HCT116 (cell line): Measurements from ENCODE around the gene TMEM132D. TPM values are rescaled to one million over a fixed set of nuclear protein-coding genes. Genes with fewer than 3 reads are reported as not detected.

ENCODE experiments used
- ATAC-seq: fragments of 200-7000 bp; cut with Tn5 transposase; 2 replicates; pipeline ENCODE4 v1.9.1; 2020; ENCODE audit warnings: mild to moderate bottlenecking, moderate library complexity
- BruUV-seq: library from RNA; stranded (reverse); fragments of 400-500 nt; replicated peaks from 2 replicates; lab custom pipeline; 2021; lab: Mats Ljungman, UMichigan
- CTCF ChIA-PET: fragments of 300-600 bp; sonication (Branson Sonifier 250); formaldehyde crosslinking; loops from one replicate; lab custom pipeline; 2021; ENCODE audit warnings: antibody characterized with exemption; lab: Charles Lee
- POLR2A ChIA-PET: fragments of 300-600, 350-600 bp; sonication (Branson Sonifier 250); formaldehyde crosslinking; loops from one replicate; lab custom pipeline; 2021; ENCODE audit warnings: antibody characterized with exemption; lab: Charles Lee
- RAD21 ChIA-PET, 2 experiments: fragments of 300-600 bp; sonication (Branson Sonifier 250); formaldehyde crosslinking; loops; one replicate each; lab custom pipeline; 2023; ENCODE audit warnings: low total read pairs in 2 of 2; ENCODE audit not compliant: uncharacterized antibody in 2 of 2, unreplicated experiment in 2 of 2, low non-redundant PET in 1 of 2; lab: Charles Lee
- DNase-seq: peaks from one replicate; pipeline ENCODE4 v3.0.0-alpha.2; 2010; ENCODE audit warnings: low read depth, low spot score
- H2AFZ ChIP-seq: fragments of 200-600 bp; shearing (Covaris generic), sonication (generic); 2 replicates; pipeline ENCODE4 v1.6.1; 2017; ENCODE audit warnings: low read depth, mixed run types, mixed read lengths, antibody characterized with exemption, low read length; ENCODE audit not compliant: poor library complexity, severe bottlenecking
- H3K27ac ChIP-seq: 2 replicates; pipeline ENCODE4 v1.5.1; 2012; ENCODE audit warnings: low read depth, low read length
- H3K27me3 ChIP-seq: fragments of 200-600 bp; sonication (generic); 2 replicates; pipeline ENCODE4 v1.6.1; 2016; ENCODE audit warnings: mixed run types, low read length, mixed read lengths; ENCODE audit not compliant: insufficient read depth
- H3K36me3 ChIP-seq, 2 experiments: fragments of 200-500 bp in 1 of 2; fragments of 200-600 bp in 1 of 2; sonication (Bioruptor generic) in 1 of 2; sonication (generic) in 1 of 2; 2 replicates each; pipeline versions ENCODE4 v1.5.1 to v1.6.1; 2014 to 2016; ENCODE audit warnings: low read length in 2 of 2, inconsistent platforms in 1 of 2, mixed read lengths in 1 of 2, mixed run types in 1 of 2; ENCODE audit not compliant: insufficient read depth in 2 of 2, control insufficient read depth in 1 of 2
- H3K4me1 ChIP-seq, 2 experiments: fragments of 200-600 bp in 1 of 2; sonication (generic) in 1 of 2; 2 replicates each; pipeline versions ENCODE4 v1.5.1 to v1.6.1; 2012 to 2017; ENCODE audit warnings: low read length in 2 of 2, inconsistent platforms in 1 of 2, mild to moderate bottlenecking in 1 of 2, mixed read lengths in 1 of 2, mixed run types in 1 of 2, moderate library complexity in 1 of 2; ENCODE audit not compliant: insufficient read depth in 2 of 2, control insufficient read depth in 1 of 2
- H3K4me2 ChIP-seq: fragments of 200-600 bp; sonication (generic); 2 replicates; pipeline ENCODE4 v1.6.1; 2017; ENCODE audit warnings: mixed run types, low read length, mixed read lengths
- H3K4me3 ChIP-seq, 2 experiments: fragments of 200-600 bp in 1 of 2; sonication (generic) in 1 of 2; replicated peaks in 1 of 2; 2 replicates each; pipeline ENCODE4 v1.5.1; 2011 to 2016; ENCODE audit warnings: low read length in 2 of 2, control low read depth in 1 of 2, low read depth in 1 of 2, mild to moderate bottlenecking in 1 of 2, mixed read lengths in 1 of 2, mixed run types in 1 of 2
- H3K79me2 ChIP-seq: fragments of 200-600 bp; sonication (generic); 2 replicates; pipeline ENCODE4 v1.6.1; 2017; ENCODE audit warnings: mild to moderate bottlenecking, mixed run types, low read length, moderate library complexity, mixed read lengths; ENCODE audit not compliant: insufficient read depth
- H3K9ac ChIP-seq: fragments of 200-600 bp; sonication (generic); 2 replicates; pipeline ENCODE4 v1.6.1; 2016; ENCODE audit warnings: low read length, mixed read lengths
- H3K9me2 ChIP-seq: fragments of 200-600 bp; sonication (generic), shearing (Covaris generic); 2 replicates; pipeline ENCODE4 v1.6.1; 2017; ENCODE audit warnings: mixed run types, mild to moderate bottlenecking, moderate library complexity; ENCODE audit not compliant: insufficient read depth
- H3K9me3 ChIP-seq, 2 experiments: fragments of 200-500 bp in 1 of 2; fragments of 200-600 bp in 1 of 2; sonication (Bioruptor generic) in 1 of 2; sonication (generic) in 1 of 2; 2 replicates each; pipeline ENCODE4 v1.6.1; 2014 to 2017; ENCODE audit warnings: low read length in 2 of 2, mixed read lengths in 2 of 2, inconsistent platforms in 1 of 2, low read depth in 1 of 2, mild to moderate bottlenecking in 1 of 2, mixed run types in 1 of 2, moderate library complexity in 1 of 2; ENCODE audit not compliant: control insufficient read depth in 1 of 2, insufficient read depth in 1 of 2
- H4K20me1 ChIP-seq: fragments of 200-600 bp; sonication (generic), shearing (Covaris generic); 2 replicates; pipeline ENCODE4 v1.6.1; 2017; ENCODE audit warnings: mixed run types, mild to moderate bottlenecking, moderate library complexity; ENCODE audit not compliant: insufficient read depth
- EGR1 ChIP-seq: IDR thresholded peaks from 2 replicates; pipeline ENCODE4 v1.6.1; 2012; ENCODE audit warnings: low read depth
- ELF1 ChIP-seq: IDR thresholded peaks from 2 replicates; pipeline ENCODE4 v1.6.1; 2012; ENCODE audit warnings: low read depth, borderline replicate concordance
- EZH2phosphoT487 ChIP-seq: fragments of 200-600 bp; IDR thresholded peaks from 2 replicates; pipeline ENCODE4 v1.6.1; 2018; ENCODE audit warnings: antibody characterized with exemption, borderline replicate concordance
- JUND ChIP-seq: IDR thresholded peaks from 2 replicates; pipeline ENCODE4 v1.6.1; 2012
- POLR2AphosphoS5 ChIP-seq: IDR thresholded peaks from 2 replicates; pipeline ENCODE4 v1.6.1; 2011; ENCODE audit warnings: mild to moderate bottlenecking, low read depth, low read length, moderate library complexity
- SP1 ChIP-seq: IDR thresholded peaks from 2 replicates; pipeline ENCODE4 v1.6.1; 2012; ENCODE audit warnings: low read depth
- ZBTB33 ChIP-seq: IDR thresholded peaks from 2 replicates; pipeline ENCODE4 v1.6.1; 2011; ENCODE audit warnings: mild to moderate bottlenecking, low read length, moderate library complexity; ENCODE audit not compliant: insufficient replicate concordance; ENCODE audit errors: extremely low read depth
- ZFX ChIP-seq: fragments of 450-650 bp; IDR thresholded peaks from 2 replicates; pipeline ENCODE4 v1.6.1; 2017
- intact Hi-C: fragments of 100-400 bp; cut with micrococcal nuclease; formaldehyde crosslinking; loops from 2 replicates; pipeline ENCODE4 v1.10.0; 2022
- total RNA-seq: library from RNA; stranded (reverse); gene quantifications from one replicate; pipeline ENCODE4 v1.2.1, GENCODE V29; 2021; ENCODE audit not compliant: unreplicated experiment
- TF ChIP-seq, protein P1 (sequence below): IDR thresholded peaks from 2 replicates; pipeline ENCODE4 v1.6.1; 2012
- TF ChIP-seq, protein P2 (sequence below): IDR thresholded peaks from 2 replicates; pipeline ENCODE4 v1.6.1; 2012

The TMEM132D gene
- total RNA-seq, 1 experiment from 2014 or later = not detected

DNA sequence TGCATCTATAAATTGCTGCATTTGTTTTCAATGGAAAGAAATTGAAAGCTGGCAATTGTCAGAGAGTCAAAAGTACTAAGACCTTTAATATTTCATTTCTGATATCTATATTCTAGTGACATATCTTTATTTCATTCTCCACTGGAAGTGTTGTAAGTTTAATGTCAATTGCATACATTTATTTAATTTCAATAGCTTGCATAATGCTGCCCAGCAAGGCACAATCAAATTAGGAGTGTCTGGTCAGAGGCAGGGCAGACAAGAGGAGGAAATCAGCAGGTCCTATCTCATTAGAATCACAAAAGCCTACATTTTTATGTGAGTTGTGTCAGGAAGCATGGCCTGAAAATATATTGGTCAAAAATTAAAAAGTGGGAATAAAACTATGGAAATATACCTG is 112.9 kb downstream of the TMEM132D start:
- H3K4me2 ChIP-seq = no peak overlapping the region
- no peak for TF ChIP-seq JUND
- TF ChIP-seq, protein P1, sequence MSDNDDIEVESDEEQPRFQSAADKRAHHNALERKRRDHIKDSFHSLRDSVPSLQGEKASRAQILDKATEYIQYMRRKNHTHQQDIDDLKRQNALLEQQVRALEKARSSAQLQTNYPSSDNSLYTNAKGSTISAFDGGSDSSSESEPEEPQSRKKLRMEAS = no peak
- TF ChIP-seq ZBTB33 = no peak
- no peak for TF ChIP-seq ZFX
- TF ChIP-seq, protein P2, sequence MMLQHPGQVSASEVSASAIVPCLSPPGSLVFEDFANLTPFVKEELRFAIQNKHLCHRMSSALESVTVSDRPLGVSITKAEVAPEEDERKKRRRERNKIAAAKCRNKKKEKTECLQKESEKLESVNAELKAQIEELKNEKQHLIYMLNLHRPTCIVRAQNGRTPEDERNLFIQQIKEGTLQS = no peak
- TF ChIP-seq EZH2phosphoT487 = no peak
- no peak for TF ChIP-seq POLR2AphosphoS5
- TF ChIP-seq ELF1 = no peak
- no peak for TF ChIP-seq EGR1
- no peak for TF ChIP-seq SP1
- TF ChIP-seq, all 23 proteins: peak for 0
- no peak overlapping the region for H3K4me3 ChIP-seq
- H4K20me1 ChIP-seq = no peaks in the 10 kb centered on the region
- no TSS peak for BruUV-seq
- H2AFZ ChIP-seq = no peak overlapping the region
- no peaks in the 10 kb centered on the region for H3K4me1 ChIP-seq
- H3K9ac ChIP-seq = no peak overlapping the region
- no peaks in the 10 kb centered on the region for H3K79me2 ChIP-seq
- H3K27me3 ChIP-seq = no peaks in the 10 kb centered on the region
- DNase-seq (no peak), ATAC-seq (no peak)
- intact Hi-C loops = no loop called here
- POLR2A ChIA-PET = no interaction called here
- no peaks in the 10 kb centered on the region for H3K36me3 ChIP-seq
- no peak overlapping the region for H3K27ac ChIP-seq
- RAD21 ChIA-PET = no interaction called here
- CTCF ChIA-PET = no interaction called here
- H3K9me2 ChIP-seq = no peaks in the 10 kb centered on the region
- H3K9me3 ChIP-seq = peaks cover 6 to 23% of the 10 kb centered on the region in 2 experiments; a peak in 2 of 4 replicates
